ENCODE results near the gene UBC.

GRCh38 chr12:124898200-124898922, 16.1 kb downstream of the UBC start:
- TF ChIP-seq POLR2AphosphoS5 (IDR thresholded peaks at IDR 0.05; ENCODE audit: low read depth, low read length) (no peak), SIN3A (IDR thresholded peaks at IDR 0.05; ENCODE audit: borderline replicate concordance, insufficient read depth, low read length) (no peak), TAF1 (IDR thresholded peaks at IDR 0.05; ENCODE audit: borderline replicate concordance, insufficient read depth, low read length) (no peak), FOXP2 (optimal IDR thresholded peaks at IDR 0.05; ENCODE audit: borderline replicate concordance, extremely low read depth, extremely low read length, insufficient read depth) (no peak)
- TF ChIP-seq, protein P1, sequence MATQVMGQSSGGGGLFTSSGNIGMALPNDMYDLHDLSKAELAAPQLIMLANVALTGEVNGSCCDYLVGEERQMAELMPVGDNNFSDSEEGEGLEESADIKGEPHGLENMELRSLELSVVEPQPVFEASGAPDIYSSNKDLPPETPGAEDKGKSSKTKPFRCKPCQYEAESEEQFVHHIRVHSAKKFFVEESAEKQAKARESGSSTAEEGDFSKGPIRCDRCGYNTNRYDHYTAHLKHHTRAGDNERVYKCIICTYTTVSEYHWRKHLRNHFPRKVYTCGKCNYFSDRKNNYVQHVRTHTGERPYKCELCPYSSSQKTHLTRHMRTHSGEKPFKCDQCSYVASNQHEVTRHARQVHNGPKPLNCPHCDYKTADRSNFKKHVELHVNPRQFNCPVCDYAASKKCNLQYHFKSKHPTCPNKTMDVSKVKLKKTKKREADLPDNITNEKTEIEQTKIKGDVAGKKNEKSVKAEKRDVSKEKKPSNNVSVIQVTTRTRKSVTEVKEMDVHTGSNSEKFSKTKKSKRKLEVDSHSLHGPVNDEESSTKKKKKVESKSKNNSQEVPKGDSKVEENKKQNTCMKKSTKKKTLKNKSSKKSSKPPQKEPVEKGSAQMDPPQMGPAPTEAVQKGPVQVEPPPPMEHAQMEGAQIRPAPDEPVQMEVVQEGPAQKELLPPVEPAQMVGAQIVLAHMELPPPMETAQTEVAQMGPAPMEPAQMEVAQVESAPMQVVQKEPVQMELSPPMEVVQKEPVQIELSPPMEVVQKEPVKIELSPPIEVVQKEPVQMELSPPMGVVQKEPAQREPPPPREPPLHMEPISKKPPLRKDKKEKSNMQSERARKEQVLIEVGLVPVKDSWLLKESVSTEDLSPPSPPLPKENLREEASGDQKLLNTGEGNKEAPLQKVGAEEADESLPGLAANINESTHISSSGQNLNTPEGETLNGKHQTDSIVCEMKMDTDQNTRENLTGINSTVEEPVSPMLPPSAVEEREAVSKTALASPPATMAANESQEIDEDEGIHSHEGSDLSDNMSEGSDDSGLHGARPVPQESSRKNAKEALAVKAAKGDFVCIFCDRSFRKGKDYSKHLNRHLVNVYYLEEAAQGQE (IDR thresholded peaks at IDR 0.05; ENCODE audit: insufficient read depth in 1 of 2, low read depth in 2 of 2, low read length in 2 of 2): no peak

Measured in PFSK-1 (cell line).